Adipocyte (in vitro differentiated cells): Measurements from ENCODE around the gene GP5.

Experiments
- DNase-seq: peaks from one replicate; pipeline ENCODE4 v3.0.0-alpha.2; 2015; ENCODE audit warnings: low read depth
- H3K27me3 ChIP-seq: replicated peaks from 2 replicates; pipeline ENCODE4 v1.7.0; 2013; ENCODE audit warnings: mild to moderate bottlenecking, low read length, moderate library complexity; ENCODE audit not compliant: control insufficient read depth, insufficient read depth
- H3K36me3 ChIP-seq: 2 replicates; pipeline ENCODE4 v1.7.0; 2013; ENCODE audit warnings: low read length, mild to moderate bottlenecking, moderate library complexity; ENCODE audit not compliant: control insufficient read depth, insufficient read depth, severe bottlenecking
- H3K4me1 ChIP-seq: 2 replicates; pipeline ENCODE4 v1.7.0; 2013; ENCODE audit warnings: mild to moderate bottlenecking, low read length, moderate library complexity; ENCODE audit not compliant: control insufficient read depth, insufficient read depth
- H3K4me3 ChIP-seq: 2 replicates; pipeline ENCODE4 v1.7.0; 2013; ENCODE audit warnings: mild to moderate bottlenecking, low read length, moderate library complexity
- H3K9ac ChIP-seq: 2 replicates; pipeline ENCODE4 v1.7.0; 2013; ENCODE audit warnings: mild to moderate bottlenecking, low read length, moderate library complexity
- H3K9me3 ChIP-seq: 2 replicates; pipeline ENCODE4 v1.7.0; 2013; ENCODE audit warnings: mild to moderate bottlenecking, low read length, moderate library complexity; ENCODE audit not compliant: control insufficient read depth

GP5 gene

GRCh38 chr3:194399166-194399565, at the start of gene GP5:
Gene GP5, minus strand, starts transcription at chr3:194399266. Its CDS starts 984 bp downstream, at chr3:194398282.
- no peak for DNase-seq
- peaks cover 7% of the 10 kb centered on the region for H3K4me1 ChIP-seq
- H3K27me3 ChIP-seq: peaks cover 16% of the 10 kb centered on the region
- no peak within 1 kb of the TSS for H3K9ac ChIP-seq
- peak within 1 kb of the TSS; percentile 28 for H3K4me3 ChIP-seq
- H3K9me3 ChIP-seq: no peaks in the 10 kb centered on the region
- H3K36me3 ChIP-seq: peaks cover 22% of the 10 kb centered on the region

- Histone ChIP-seq H3K4me1 (no peaks in the 10 kb centered on the region), H3K4me3 (no peak overlapping the region), H3K9ac (no peak overlapping the region), H3K9me3 (no peaks in the 10 kb centered on the region), H3K27me3 (no peaks in the 10 kb centered on the region), H3K36me3 (peaks cover 96% of the 10 kb centered on the region)
- no peak for DNase-seq
Observed at GRCh38 chr3:194447657-194448056, 48.6 kb upstream of the GP5 start.

GRCh38 chr3:194447161-194447560, 48.1 kb upstream of the GP5 start:
- Histone ChIP-seq H3K4me3 (no peak overlapping the region), H3K9ac (no peak overlapping the region), H3K27me3 (no peaks in the 10 kb centered on the region), H3K36me3 (peaks cover 96% of the 10 kb centered on the region), H3K9me3 (no peaks in the 10 kb centered on the region), H3K4me1 (no peaks in the 10 kb centered on the region)
- DNase-seq: no peak

- DNase-seq: no peak
- no peaks in the 10 kb centered on the region for H3K27me3 ChIP-seq
- H3K36me3 ChIP-seq: peaks cover 96% of the 10 kb centered on the region
- no peaks in the 10 kb centered on the region for H3K4me1 ChIP-seq
- no peak overlapping the region for H3K4me3 ChIP-seq
- H3K9me3 ChIP-seq: no peaks in the 10 kb centered on the region
- no peak overlapping the region for H3K9ac ChIP-seq
Observed at GRCh38 chr3:194446754-194447153, 47.7 kb upstream of the GP5 start.

- Histone ChIP-seq H3K27me3 (no peaks in the 10 kb centered on the region), H3K4me1 (peaks cover 3% of the 10 kb centered on the region), H3K36me3 (peaks cover 96% of the 10 kb centered on the region), H3K9me3 (no peaks in the 10 kb centered on the region), H3K4me3 (no peak overlapping the region), H3K9ac (no peak overlapping the region)
- no peak for DNase-seq
Observed at GRCh38 chr3:194446172-194446571, 47.1 kb upstream of the GP5 start.

GRCh38 chr3:194443901-194444300, 44.8 kb upstream of the GP5 start:
- H3K4me3 ChIP-seq: no peak overlapping the region
- H3K9me3 ChIP-seq: no peaks in the 10 kb centered on the region
- H3K27me3 ChIP-seq: no peaks in the 10 kb centered on the region
- peaks cover 6% of the 10 kb centered on the region for H3K4me1 ChIP-seq
- H3K9ac ChIP-seq: peak overlapping the region; percentile 37
- peaks cover 96% of the 10 kb centered on the region for H3K36me3 ChIP-seq
- DNase-seq: peak; percentile 78

- peaks cover 97% of the 10 kb centered on the region for H3K36me3 ChIP-seq
- no peak overlapping the region for H3K4me3 ChIP-seq
- no peak overlapping the region for H3K9ac ChIP-seq
- no peaks in the 10 kb centered on the region for H3K9me3 ChIP-seq
- no peaks in the 10 kb centered on the region for H3K27me3 ChIP-seq
- DNase-seq: no peak
- H3K4me1 ChIP-seq: peaks cover 6% of the 10 kb centered on the region
Observed at GRCh38 chr3:194440756-194441155, 41.7 kb upstream of the GP5 start.

GRCh38 chr3:194439881-194440550, 41.0 kb upstream of the GP5 start:
- Histone ChIP-seq H3K36me3 (peaks cover 97% of the 10 kb centered on the region), H3K9me3 (no peaks in the 10 kb centered on the region), H3K4me3 (no peak overlapping the region), H3K27me3 (no peaks in the 10 kb centered on the region), H3K4me1 (peaks cover 6% of the 10 kb centered on the region), H3K9ac (no peak overlapping the region)
- no peak for DNase-seq

GRCh38 chr3:194434503-194434902, 35.4 kb upstream of the GP5 start:
- H3K36me3 ChIP-seq: peaks cover 98% of the 10 kb centered on the region
- H3K9ac ChIP-seq: no peak overlapping the region

GRCh38 chr3:194431554-194431953, 32.5 kb upstream of the GP5 start:
- H3K36me3 ChIP-seq: peaks cover 90% of the 10 kb centered on the region
- no peaks in the 10 kb centered on the region for H3K27me3 ChIP-seq
- H3K4me1 ChIP-seq: no peaks in the 10 kb centered on the region
- H3K9me3 ChIP-seq: no peaks in the 10 kb centered on the region
- H3K4me3 ChIP-seq: no peak overlapping the region
- no peak for DNase-seq
- H3K9ac ChIP-seq: no peak overlapping the region

More at GRCh38 chr3:194434503-194434902, 35.4 kb upstream of the GP5 start:
- no peaks in the 10 kb centered on the region for H3K27me3 ChIP-seq
- H3K4me1 ChIP-seq: no peaks in the 10 kb centered on the region
- no peak for DNase-seq
- H3K9me3 ChIP-seq: no peaks in the 10 kb centered on the region
- no peak overlapping the region for H3K4me3 ChIP-seq

GRCh38 chr3:194425399-194425798, 26.3 kb upstream of the GP5 start:
- Histone ChIP-seq H3K27me3 (no peaks in the 10 kb centered on the region), H3K4me1 (peaks cover 9% of the 10 kb centered on the region), H3K36me3 (peaks cover 80% of the 10 kb centered on the region), H3K9ac (no peak overlapping the region), H3K9me3 (no peaks in the 10 kb centered on the region), H3K4me3 (no peak overlapping the region)
- DNase-seq: no peak

- Histone ChIP-seq H3K4me3 (no peak overlapping the region), H3K36me3 (peaks cover 78% of the 10 kb centered on the region), H3K4me1 (peaks cover 9% of the 10 kb centered on the region), H3K27me3 (no peaks in the 10 kb centered on the region), H3K9ac (no peak overlapping the region), H3K9me3 (no peaks in the 10 kb centered on the region)
- no peak for DNase-seq
Observed at GRCh38 chr3:194424953-194425352, 25.9 kb upstream of the GP5 start.
